ENCODE results near the gene NOTCH2NLA.
"Not testable (repeated sequence)": the region's sequence is repeated elsewhere in the genome, so short reads cannot be mapped to it uniquely, and the experiment has no call there.

DNA sequence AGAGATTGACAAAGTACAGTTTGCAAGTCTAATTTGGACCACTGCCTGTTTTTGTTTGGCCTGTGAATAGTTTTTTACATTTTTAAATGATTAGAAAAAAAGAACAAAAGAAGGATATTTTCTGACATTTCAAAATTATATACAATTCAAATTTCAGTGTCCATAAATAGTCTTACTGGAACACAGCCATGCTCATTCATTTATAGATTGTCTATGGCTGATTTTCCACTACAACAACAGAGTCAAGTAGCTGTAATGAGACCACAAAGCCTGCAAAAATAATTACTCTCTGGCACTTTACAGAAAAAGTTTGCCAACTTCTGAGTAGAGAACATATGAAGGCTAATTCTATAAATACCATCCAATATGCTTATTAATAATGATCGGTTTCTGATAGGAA is 61.1 kb downstream of the NOTCH2NLA start:
- TF ChIP-seq CTCF (IDR thresholded peaks at IDR 0.05 in 2 of 3, conservative IDR thresholded peaks at IDR 0.05 in 1 of 3; ENCODE audit: control insufficient read depth in 2 of 3, extremely low read depth in 1 of 3, insufficient read depth in 1 of 3, low read depth in 3 of 3, low read length in 3 of 3); EZH2 (IDR thresholded peaks at IDR 0.05; ENCODE audit: borderline replicate concordance, control insufficient read depth, low read depth, low read length); TAF1 (IDR thresholded peaks at IDR 0.05; ENCODE audit: borderline replicate concordance, low read depth, low read length); MXI1 (IDR thresholded peaks at IDR 0.05; ENCODE audit: low read depth, low read length); KAT2A (conservative IDR thresholded peaks at IDR 0.05; ENCODE audit: control insufficient read depth, low read depth, low read length); KDM1A (IDR thresholded peaks at IDR 0.05; ENCODE audit: borderline replicate concordance); SP1 (IDR thresholded peaks at IDR 0.05; ENCODE audit: low read depth, low read length); CEBPB (IDR thresholded peaks at IDR 0.05; ENCODE audit: borderline replicate concordance in 1 of 2, low read depth in 2 of 2, low read length in 2 of 2): not testable (repeated sequence)

Measured in GM12878 (cell line).